HUES48 (cell line): ENCODE results near the gene SMCR8.
"Not testable (repeated sequence)": the region's sequence is repeated elsewhere in the genome, so short reads cannot be mapped to it uniquely, and the experiment has no call there.

Experiments
- H3K27ac ChIP-seq: one replicate; pipeline ENCODE4 v1.7.0; 2013; ENCODE audit warnings: low read depth, low read length, inconsistent platforms
- H3K27me3 ChIP-seq: 2 replicates; pipeline ENCODE4 v1.6.1; 2013; ENCODE audit warnings: mild to moderate bottlenecking, low read length; ENCODE audit not compliant: control insufficient read depth, insufficient read depth
- H3K36me3 ChIP-seq: 2 replicates; pipeline ENCODE4 v1.6.1; 2013; ENCODE audit warnings: low read length; ENCODE audit not compliant: control insufficient read depth, insufficient read depth
- H3K4me1 ChIP-seq: 2 replicates; pipeline ENCODE4 v1.6.1; 2013; ENCODE audit warnings: mild to moderate bottlenecking, low read length; ENCODE audit not compliant: control insufficient read depth, insufficient read depth
- H3K4me3 ChIP-seq: 2 replicates; pipeline ENCODE4 v1.5.1; 2013; ENCODE audit warnings: mild to moderate bottlenecking, low read depth, low read length
- H3K9ac ChIP-seq: 2 replicates; pipeline ENCODE4 v1.6.1; 2013; ENCODE audit warnings: mild to moderate bottlenecking, low read depth, low read length, moderate library complexity
- H3K9me3 ChIP-seq: 2 replicates; pipeline ENCODE4 v1.6.1; 2013; ENCODE audit warnings: low read length; ENCODE audit not compliant: control insufficient read depth, insufficient read depth

Gene SMCR8

DNA sequence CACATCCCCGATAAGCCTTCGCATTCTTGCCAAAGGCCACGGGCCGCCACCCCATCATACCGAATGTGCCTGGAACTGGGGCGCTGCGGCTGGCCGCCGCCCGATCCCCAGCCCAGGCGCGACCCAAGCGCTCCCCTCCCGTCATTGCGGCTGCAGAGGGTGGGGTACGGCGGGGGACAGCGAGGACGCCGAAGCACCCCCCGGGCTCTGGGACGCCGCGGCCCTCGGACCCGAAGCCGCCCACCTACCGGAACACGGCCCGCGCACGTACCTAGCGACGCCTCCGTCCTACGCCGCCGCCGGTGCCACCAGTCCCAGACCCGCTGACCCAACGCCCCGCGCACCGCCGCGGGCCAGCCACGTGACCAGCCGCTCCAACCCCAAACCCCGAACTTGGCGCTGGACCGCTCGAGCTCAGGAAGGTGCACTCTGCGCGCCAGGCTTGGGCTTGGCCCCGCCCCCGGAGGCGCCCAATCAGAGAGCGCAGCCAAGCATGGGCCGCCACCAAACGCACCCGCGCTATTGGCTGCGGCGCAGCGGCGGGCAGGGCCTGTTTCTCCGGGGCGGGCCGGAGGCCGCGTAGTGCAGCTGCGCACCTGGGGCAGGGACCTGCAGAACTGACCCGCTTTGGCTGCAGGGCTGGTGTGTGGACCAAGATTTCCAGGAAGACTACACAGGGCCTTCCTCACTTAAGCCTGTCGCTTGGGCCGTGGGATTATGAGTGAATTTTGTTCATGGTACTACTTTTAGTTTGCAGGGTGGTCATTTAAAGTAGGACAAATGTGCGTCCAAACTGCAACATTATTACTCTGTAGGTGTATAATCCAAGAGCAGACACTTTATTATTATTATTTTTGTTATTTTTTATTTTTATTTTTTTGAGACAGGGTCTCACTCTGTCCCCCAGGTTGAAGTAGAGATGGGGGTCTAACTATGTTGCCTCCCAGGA, 48.3 kb downstream of the SMCR8 start, which contains the start of gene SHMT1:
TSS of gene SHMT1 (minus strand) at position 450 of the 949 bp plus-strand sequence. CDS start 7,569 bp downstream, outside the sequence.
- Histone ChIP-seq H3K9me3 (no peaks in the 10 kb centered on the region), H3K9ac (peak within 1 kb of the TSS; percentile 75), H3K4me1 (no peaks in the 10 kb centered on the region), H3K4me3 (peak within 1 kb of the TSS; percentile 83), H3K27ac (peak within 1 kb of the TSS; percentile 51), H3K27me3 (no peaks in the 10 kb centered on the region), H3K36me3 (peaks cover 18% of the 10 kb centered on the region)

DNA sequence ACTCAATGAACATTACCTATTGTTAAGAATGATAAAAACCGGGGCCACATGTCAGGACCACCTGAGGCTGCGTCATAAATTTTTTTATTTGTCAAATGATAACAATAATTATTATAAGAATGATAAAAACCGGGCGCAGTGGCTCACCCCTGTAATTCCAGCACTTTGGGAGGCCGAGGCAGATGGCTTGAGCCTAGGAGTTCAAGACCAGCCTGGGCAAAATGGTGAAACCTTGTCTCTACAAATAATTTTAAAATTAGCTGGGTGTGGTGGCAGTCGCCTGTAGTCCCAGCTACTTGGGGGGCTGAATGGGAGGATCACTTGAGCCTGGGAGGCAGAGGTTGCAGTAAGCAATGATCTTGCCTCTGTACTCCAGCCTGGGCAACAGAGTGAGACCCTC, 49.1 kb downstream of the SMCR8 start:
- H3K27me3 ChIP-seq = no peaks in the 10 kb centered on the region
- no peak overlapping the region for H3K4me3 ChIP-seq
- no peak overlapping the region for H3K9ac ChIP-seq
- no peaks in the 10 kb centered on the region for H3K9me3 ChIP-seq
- H3K27ac ChIP-seq = no peak overlapping the region
- H3K4me1 ChIP-seq = no peaks in the 10 kb centered on the region
- peaks cover 10% of the 10 kb centered on the region for H3K36me3 ChIP-seq

DNA sequence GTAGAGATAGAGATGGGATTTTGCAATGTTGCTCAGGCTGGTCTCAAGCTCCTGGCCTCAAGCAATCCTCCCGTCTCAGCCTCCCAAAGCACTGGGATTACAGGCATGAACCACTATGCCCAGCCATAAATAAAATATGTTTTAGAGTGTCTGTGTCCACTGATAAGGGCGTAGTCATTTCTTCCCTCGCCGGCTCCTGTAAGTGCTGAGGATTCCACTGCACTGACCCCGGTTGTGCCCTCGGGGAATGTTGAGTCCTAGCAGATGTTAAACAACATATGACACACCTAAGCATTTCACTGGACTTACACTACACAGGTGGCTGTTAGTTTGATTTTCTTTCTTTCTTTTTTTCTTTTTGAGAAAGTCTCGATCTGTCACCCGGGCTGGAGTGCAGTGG, 53.9 kb downstream of the SMCR8 start:
- H3K27ac ChIP-seq = no peak overlapping the region
- H3K9me3 ChIP-seq = no peaks in the 10 kb centered on the region

DNA sequence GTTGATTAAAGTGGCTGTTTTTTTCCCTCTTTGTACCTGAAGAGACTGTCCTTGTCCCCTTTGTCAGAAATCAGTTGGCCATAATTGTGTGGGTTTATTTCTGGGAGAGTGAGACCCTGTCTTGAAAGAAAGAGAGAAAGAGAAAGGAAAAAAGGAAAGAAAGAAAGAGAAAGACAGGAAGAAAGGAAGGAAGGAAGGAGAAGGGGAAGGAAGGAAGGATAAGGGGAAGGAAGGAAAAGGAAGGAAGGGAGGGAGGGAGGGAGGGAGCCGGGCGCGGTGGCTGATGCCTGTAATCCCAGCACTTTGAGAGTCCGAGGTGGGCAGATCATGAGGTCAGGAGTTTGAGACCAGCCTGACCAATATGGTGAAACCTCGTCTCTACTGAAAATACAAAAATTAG, 55.7 kb downstream of the SMCR8 start:
- Histone ChIP-seq H3K27me3 (no peaks in the 10 kb centered on the region), H3K27ac (no peak overlapping the region), H3K4me3 (no peak overlapping the region), H3K9ac (no peak overlapping the region), H3K4me1 (no peaks in the 10 kb centered on the region), H3K36me3 (no peaks in the 10 kb centered on the region), H3K9me3 (no peaks in the 10 kb centered on the region)

More for the DNA sequence above, 53.9 kb downstream of the SMCR8 start:
- Histone ChIP-seq H3K4me1 (no peaks in the 10 kb centered on the region), H3K27me3 (no peaks in the 10 kb centered on the region), H3K4me3 (no peak overlapping the region), H3K36me3 (no peaks in the 10 kb centered on the region), H3K9ac (no peak overlapping the region)

DNA sequence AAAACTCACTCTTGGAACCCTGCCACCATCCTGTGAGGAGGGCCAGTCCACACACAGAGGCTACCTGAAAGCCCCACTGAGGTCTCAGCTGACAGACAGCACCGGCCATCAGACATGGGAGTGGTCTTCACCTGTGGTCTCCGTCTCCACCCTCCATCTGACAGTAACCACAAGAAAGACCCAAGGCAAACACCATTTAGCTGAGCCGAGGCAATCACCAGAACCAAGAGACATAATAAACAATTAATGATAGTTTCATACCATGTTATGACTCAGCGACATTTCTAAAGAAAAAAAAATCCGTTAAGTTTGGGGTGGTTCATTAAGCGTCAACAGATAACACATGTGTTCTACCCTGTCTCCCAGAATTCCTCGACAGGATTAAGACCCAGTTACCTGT, 56.4 kb downstream of the SMCR8 start:
- Histone ChIP-seq H3K27ac (no peak overlapping the region), H3K36me3 (no peaks in the 10 kb centered on the region), H3K4me3 (no peak overlapping the region), H3K27me3 (no peaks in the 10 kb centered on the region), H3K9me3 (no peaks in the 10 kb centered on the region), H3K4me1 (no peaks in the 10 kb centered on the region), H3K9ac (no peak overlapping the region)

DNA sequence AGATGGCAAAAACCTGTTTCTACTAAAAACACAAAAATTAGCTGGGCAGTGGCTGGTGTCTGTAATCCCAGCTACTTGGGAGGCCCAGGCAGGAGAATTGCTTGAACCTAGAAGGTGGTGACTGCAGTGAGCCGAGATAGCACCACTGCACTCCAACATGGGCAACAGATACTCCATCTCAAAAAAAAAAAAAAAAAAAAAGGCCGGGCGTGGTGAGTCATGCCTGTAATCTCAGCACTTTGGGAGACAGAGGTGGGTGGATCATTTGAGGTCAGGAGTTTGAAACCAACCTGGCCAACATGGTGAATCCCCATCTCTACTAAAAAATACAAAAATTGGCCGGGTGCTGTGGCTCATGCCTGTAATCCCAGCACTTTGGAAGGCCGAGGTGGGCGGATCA, 58.1 kb downstream of the SMCR8 start:
- H3K9ac ChIP-seq, H3K27ac ChIP-seq, H3K9me3 ChIP-seq, H3K27me3 ChIP-seq, H3K4me3 ChIP-seq, H3K36me3 ChIP-seq, H3K4me1 ChIP-seq: not testable (repeated sequence)

DNA sequence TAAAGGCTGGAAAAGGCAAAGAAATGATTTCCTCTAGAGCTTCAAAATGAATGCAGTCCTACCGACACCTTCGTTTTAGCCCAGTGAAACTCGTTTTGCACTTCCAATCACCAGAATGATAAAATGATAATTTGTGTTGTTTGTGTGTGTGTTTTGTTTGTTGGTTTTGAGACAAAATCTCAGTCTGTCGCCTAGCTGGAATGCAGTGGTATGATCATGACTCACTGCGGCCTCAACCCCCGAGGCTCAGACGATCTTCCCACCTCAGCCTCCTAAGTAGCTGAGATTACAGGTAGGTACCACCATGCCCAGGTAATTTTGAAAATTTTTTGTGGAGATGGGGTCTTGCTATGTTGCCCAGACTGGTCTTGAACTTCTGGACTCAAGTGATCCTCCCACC, 59.1 kb downstream of the SMCR8 start:
- H3K9ac ChIP-seq = no peak overlapping the region
- H3K4me3 ChIP-seq = no peak overlapping the region

More for the DNA sequence above, 59.1 kb downstream of the SMCR8 start:
- Histone ChIP-seq H3K36me3 (no peaks in the 10 kb centered on the region), H3K27ac (no peak overlapping the region), H3K27me3 (no peaks in the 10 kb centered on the region), H3K9me3 (no peaks in the 10 kb centered on the region), H3K4me1 (no peaks in the 10 kb centered on the region)
